ENCODE measurements around the gene CNTNAP2.

- TF ChIP-seq CTCF (IDR thresholded peaks at IDR 0.05), result no peak
- TF ChIP-seq POLR2A (IDR thresholded peaks at IDR 0.05), result no peak
Measured at GRCh38 chr7:148022832-148023231, 1906.2 kb downstream of the CNTNAP2 start.

Data from tibial nerve (tissue), 3 donors.